HEK293 (cell line): Measurements from ENCODE around the gene TEX38.

ENCODE experiments used
- CTCF ChIA-PET: fragments of 350-600 bp; formaldehyde crosslinking; extraction: SDS; loops from one replicate; lab custom pipeline; 2021; ENCODE audit warnings: antibody characterized with exemption; lab: Yijun Ruan, JAX
- POLR2A ChIA-PET: fragments of 300-600 bp; formaldehyde crosslinking; extraction: SDS; loops from one replicate; lab custom pipeline; 2020; ENCODE audit warnings: antibody characterized with exemption, inconsistent platforms; lab: Yijun Ruan, JAX
- H3K27ac ChIP-seq: fragments of 200-500 bp; sonication (Bioruptor generic); 2 replicates; pipeline ENCODE4 v1.5.1; 2014; ENCODE audit warnings: low read depth, low read length, control low read depth, inconsistent platforms; ENCODE audit errors: extremely low read depth
- H3K36me3 ChIP-seq, 2 experiments: fragments of 200-500 bp in 1 of 2; sonication (Bioruptor generic) in 1 of 2; 1 replicate in 1 of 2; 2 replicates in 1 of 2; pipeline ENCODE4 v1.5.1; 2014 to 2017; ENCODE audit warnings: inconsistent platforms in 2 of 2, low read length in 2 of 2; ENCODE audit not compliant: control insufficient read depth in 2 of 2, insufficient read depth in 1 of 2
- H3K4me1 ChIP-seq: fragments of 200-500 bp; sonication (Bioruptor generic); 2 replicates; pipeline ENCODE4 v1.5.1; 2014; ENCODE audit warnings: mild to moderate bottlenecking, low read length, inconsistent platforms; ENCODE audit not compliant: control insufficient read depth, insufficient read depth
- H3K4me3 ChIP-seq: 2 replicates; pipeline ENCODE4 v1.5.1; 2011; ENCODE audit warnings: low read depth, mild to moderate bottlenecking, control low read depth, low read length, moderate library complexity
- H3K9me3 ChIP-seq: fragments of 200-500 bp; sonication (Bioruptor generic); 2 replicates; pipeline ENCODE4 v1.5.1; 2014; ENCODE audit warnings: low read depth, low read length, inconsistent platforms; ENCODE audit not compliant: control insufficient read depth, insufficient read depth
- GLIS1 ChIP-seq: fragments of 450-650 bp; formaldehyde crosslinking; IDR thresholded peaks from 2 replicates; pipeline ENCODE4 v1.5.1; 2016; ENCODE audit warnings: missing biosample characterization, missing genetic modification characterization
- KLF8 ChIP-seq: fragments of 450-650 bp; formaldehyde crosslinking; IDR thresholded peaks from 2 replicates; pipeline ENCODE4 v1.5.1; 2016; ENCODE audit warnings: missing biosample characterization, missing genetic modification characterization
- MEIS1 ChIP-seq: sonication (generic); formaldehyde crosslinking; IDR thresholded peaks from 2 replicates; pipeline ENCODE4 v1.8.1; 2022; ENCODE audit warnings: missing genetic modification reagents, mild to moderate bottlenecking, borderline replicate concordance
- PRDM1 ChIP-seq: fragments of 450-650 bp; formaldehyde crosslinking; IDR thresholded peaks from 2 replicates; pipeline ENCODE4; 2016; ENCODE audit warnings: missing biosample characterization, missing genetic modification characterization
- PRDM6 ChIP-seq: fragments of 450-650 bp; formaldehyde crosslinking; IDR thresholded peaks from 2 replicates; pipeline ENCODE4 v1.5.1; 2017; ENCODE audit warnings: missing biosample characterization, missing genetic modification characterization
- SETDB1 ChIP-seq: IDR thresholded peaks from one replicate; pipeline ENCODE4 v1.6.1; 2017; ENCODE audit warnings: mild to moderate bottlenecking, low read length, moderate library complexity, mixed read lengths; ENCODE audit not compliant: insufficient read length
- SP3 ChIP-seq: fragments of 450-650 bp; formaldehyde crosslinking; IDR thresholded peaks from 2 replicates; pipeline ENCODE4 v1.5.1; 2016; ENCODE audit warnings: missing biosample characterization, missing genetic modification characterization
- ZBTB10 ChIP-seq: fragments of 450-650 bp; formaldehyde crosslinking; IDR thresholded peaks from 2 replicates; pipeline ENCODE4 v1.5.1; 2016; ENCODE audit warnings: missing biosample characterization, missing genetic modification characterization
- ZIC2 ChIP-seq: fragments of 450-650 bp; formaldehyde crosslinking; IDR thresholded peaks from 2 replicates; pipeline ENCODE4 v1.5.1; 2016; ENCODE audit warnings: missing biosample characterization, missing genetic modification characterization
- ZNF138 ChIP-seq: fragments of 450-650 bp; formaldehyde crosslinking; IDR thresholded peaks from 2 replicates; pipeline ENCODE4 v1.5.1; 2016; ENCODE audit warnings: missing biosample characterization, missing genetic modification characterization, borderline replicate concordance
- ZNF239 ChIP-seq: fragments of 450-650 bp; formaldehyde crosslinking; IDR thresholded peaks from 2 replicates; pipeline ENCODE4 v1.5.1; 2016; ENCODE audit warnings: missing biosample characterization, missing genetic modification characterization
- ZNF266 ChIP-seq: fragments of 450-650 bp; formaldehyde crosslinking; IDR thresholded peaks from 2 replicates; pipeline ENCODE4 v1.5.1; 2016; ENCODE audit warnings: missing biosample characterization, missing genetic modification characterization, low read depth
- ZNF302 ChIP-seq: fragments of 450-650 bp; formaldehyde crosslinking; IDR thresholded peaks from 2 replicates; pipeline ENCODE4 v1.5.1; 2016; ENCODE audit warnings: missing biosample characterization, missing genetic modification characterization, low read depth
- ZNF324 ChIP-seq: fragments of 450-650 bp; formaldehyde crosslinking; IDR thresholded peaks from 2 replicates; pipeline ENCODE4 v1.5.1; 2016; ENCODE audit warnings: missing biosample characterization, missing genetic modification characterization
- ZNF362 ChIP-seq: fragments of 450-650 bp; formaldehyde crosslinking; IDR thresholded peaks from 2 replicates; pipeline ENCODE4 v1.5.1; 2016; ENCODE audit warnings: missing biosample characterization, missing genetic modification characterization
- ZNF514 ChIP-seq: fragments of 450-650 bp; formaldehyde crosslinking; IDR thresholded peaks from 2 replicates; pipeline ENCODE4 v1.5.1; 2016; ENCODE audit warnings: missing biosample characterization, missing genetic modification characterization
- ZNF561 ChIP-seq: fragments of 450-650 bp; IDR thresholded peaks from 2 replicates; pipeline ENCODE4 v1.5.1; 2018; ENCODE audit warnings: missing biosample characterization, missing genetic modification characterization, borderline replicate concordance
- ZNF580 ChIP-seq: fragments of 450-650 bp; formaldehyde crosslinking; IDR thresholded peaks from 2 replicates; pipeline ENCODE4 v1.5.1; 2016; ENCODE audit warnings: missing biosample characterization, missing genetic modification characterization
- ZNF600 ChIP-seq: fragments of 450-650 bp; formaldehyde crosslinking; IDR thresholded peaks from 2 replicates; pipeline ENCODE4 v1.5.1; 2016; ENCODE audit warnings: missing biosample characterization, missing genetic modification characterization
- ZNF664 ChIP-seq: fragments of 450-650 bp; formaldehyde crosslinking; IDR thresholded peaks from 2 replicates; pipeline ENCODE4 v1.5.1; 2016; ENCODE audit warnings: missing biosample characterization, missing genetic modification characterization
- ZNF704 ChIP-seq: fragments of 450-650 bp; formaldehyde crosslinking; IDR thresholded peaks from 2 replicates; pipeline ENCODE4 v1.5.1; 2016; ENCODE audit warnings: missing biosample characterization, missing genetic modification characterization
- ZNF747 ChIP-seq: fragments of 450-650 bp; formaldehyde crosslinking; IDR thresholded peaks from 2 replicates; pipeline ENCODE4 v1.5.1; 2016; ENCODE audit warnings: missing biosample characterization, missing genetic modification characterization
- ZNF792 ChIP-seq: fragments of 450-650 bp; formaldehyde crosslinking; IDR thresholded peaks from 2 replicates; pipeline ENCODE4 v1.5.1; 2016; ENCODE audit warnings: missing biosample characterization, missing genetic modification characterization
- ZSCAN4 ChIP-seq: fragments of 450-650 bp; formaldehyde crosslinking; IDR thresholded peaks from 2 replicates; pipeline ENCODE4 v1.5.1; 2017; ENCODE audit warnings: missing biosample characterization, missing genetic modification characterization
- ZXDB ChIP-seq: fragments of 450-650 bp; formaldehyde crosslinking; IDR thresholded peaks from 2 replicates; pipeline ENCODE4 v1.5.1; 2016; ENCODE audit warnings: missing biosample characterization, missing genetic modification characterization

TEX38 gene

GRCh38 chr1:46699666-46700065 is 28.0 kb downstream of the TEX38 start:
- H3K4me3 ChIP-seq, result no peak overlapping the region
- H3K27ac ChIP-seq, result no peak overlapping the region
- H3K4me1 ChIP-seq, result no peaks in the 10 kb centered on the region
- no peaks in the 10 kb centered on the region for H3K9me3 ChIP-seq
- H3K36me3 ChIP-seq, result peaks cover 6 to 85% of the 10 kb centered on the region in 2 experiments
- ChIA-PET CTCF (interaction anchor here (0.8 kb wide), 1 partner anchor 257 kb away, joined by 3 read pairs; no protein-coding TSS in a partner anchor), POLR2A (no interaction called here)
- TF ChIP-seq ZNF580 (tag by site-specific recombination) (no peak), MEIS1 (no peak), ZNF324 (no peak), PRDM1 (tag by site-specific recombination) (no peak), ZNF792 (tag by site-specific recombination) (no peak), ZNF664 (tag by site-specific recombination) (no peak), PRDM6 (tag by site-specific recombination) (no peak), ZXDB (tag by site-specific recombination) (no peak), ZNF514 (no peak), ZNF302 (tag by site-specific recombination) (no peak), ZNF239 (tag by site-specific recombination) (no peak), ZNF138 (tag by site-specific recombination) (no peak), KLF8 (tag by site-specific recombination) (no peak), ZIC2 (tag by site-specific recombination) (no peak), ZSCAN4 (tag by site-specific recombination) (no peak)

- Histone ChIP-seq H3K4me1 (no peaks in the 10 kb centered on the region), H3K27ac (no peak overlapping the region), H3K36me3 (peaks cover 25 to 87% of the 10 kb centered on the region in 2 experiments), H3K4me3 (no peak overlapping the region), H3K9me3 (no peaks in the 10 kb centered on the region)
- ChIA-PET CTCF (interaction anchor here (0.6 to 1.0 kb wide), 4 partner anchors 12 to 363 kb away, joined by 3 to 4 read pairs (median 4); no protein-coding TSS in a partner anchor), POLR2A (no interaction called here)
- TF ChIP-seq GLIS1 (peak; percentile 41; the same call in 1 of the 2 replicates), ZNF600 (tag by site-specific recombination) (no peak), ZNF362 (tag by site-specific recombination) (peak; percentile 37; the same call in 1 of the 2 replicates)
- TF ChIP-seq, all 188 proteins: peak for 2
These were observed 32.4 kb downstream of the TEX38 start for GRCh38 chr1:46703927-46704641.

- H3K4me3 ChIP-seq, result no peak overlapping the region
- CTCF ChIA-PET, result no interaction called here
- TF ChIP-seq ZNF561 (tag by site-specific recombination) (no peak), SETDB1 (no peak), ZBTB10 (no peak), GLIS1 (no peak), ZNF704 (tag by site-specific recombination) (no peak), ZNF266 (no peak), ZNF747 (tag by site-specific recombination) (no peak), SP3 (no peak)
These were observed 33.8 kb downstream of the TEX38 start for GRCh38 chr1:46705408-46705807.

More at GRCh38 chr1:46705408-46705807, 33.8 kb downstream of the TEX38 start:
- POLR2A ChIA-PET, result no interaction called here
- no peak overlapping the region for H3K27ac ChIP-seq
- peaks cover 38 to 88% of the 10 kb centered on the region in 2 experiments for H3K36me3 ChIP-seq
- no peaks in the 10 kb centered on the region for H3K9me3 ChIP-seq
- H3K4me1 ChIP-seq, result no peaks in the 10 kb centered on the region
